HepG2 (cell line): ENCODE measurements around the gene BASP1.

Source experiments
- HOXA9 ChIP-seq: sonication (generic); formaldehyde crosslinking; IDR thresholded peaks from 2 replicates; pipeline ENCODE4 v1.8.1; 2022; ENCODE audit warnings: missing genetic modification reagents, mild to moderate bottlenecking, moderate library complexity, borderline replicate concordance
- POLR2A ChIP-seq, 2 experiments: IDR thresholded peaks; 2 replicates each; pipeline ENCODE4 v1.6.1; 2011; ENCODE audit warnings: low read depth in 2 of 2, low read length in 2 of 2, mild to moderate bottlenecking in 1 of 2, moderate library complexity in 1 of 2; ENCODE audit not compliant: insufficient read depth in 1 of 2
- RBM39 ChIP-seq: fragments of 200-400 bp; formaldehyde crosslinking; IDR thresholded peaks from one replicate; pipeline ENCODE4 v1.6.1; 2018; ENCODE audit warnings: antibody characterized with exemption, mild to moderate bottlenecking, low read depth, low read length; ENCODE audit not compliant: poor library complexity, severe bottlenecking
- SETDB1 ChIP-seq: sonication (generic); formaldehyde crosslinking; IDR thresholded peaks from 2 replicates; pipeline ENCODE4 v1.5.1; 2020; ENCODE audit warnings: missing genetic modification reagents, mild to moderate bottlenecking, borderline replicate concordance
- ZNF121 ChIP-seq: sonication (generic); formaldehyde crosslinking; IDR thresholded peaks from 2 replicates; pipeline ENCODE4 v1.5.0; 2020; ENCODE audit warnings: mild to moderate bottlenecking, missing genetic modification reagents
- ZSCAN9 ChIP-seq: IDR thresholded peaks from 2 replicates; pipeline ENCODE4 v1.6.1; 2016; ENCODE audit warnings: borderline replicate concordance

GRCh38 chr5:17186256-17186655 is 31.2 kb upstream of the BASP1 start:
- TF ChIP-seq ZNF121 (CRISPR knock-in tag) (no peak), RBM39 (no peak), POLR2A (IDR thresholded peaks at IDR 0.05; ENCODE audit: insufficient read depth in 1 of 2, low read depth in 2 of 2, low read length in 2 of 2) (no peak), HOXA9 (CRISPR knock-in tag) (no peak), ZSCAN9 (CRISPR knock-in tag) (no peak), SETDB1 (CRISPR knock-in tag) (no peak)
